Caco-2 (cell line): ENCODE results near the gene NTN1. TPM values are rescaled to one million over a fixed set of nuclear protein-coding genes. Genes with fewer than 3 reads are reported as not detected.

ENCODE experiments used
- BruUV-seq: library from RNA; stranded (reverse); fragments of 400-500 nt; replicated peaks from 2 replicates; lab custom pipeline; 2021; lab: Mats Ljungman, UMichigan
- CTCF ChIA-PET: fragments of 300-600 bp; sonication (Branson Sonifier 250); formaldehyde crosslinking; loops from one replicate; lab custom pipeline; 2022; ENCODE audit warnings: antibody characterized with exemption; lab: Charles Lee
- POLR2A ChIA-PET: fragments of 300-600 bp; sonication (Branson Sonifier 250); formaldehyde crosslinking; loops from one replicate; lab custom pipeline; 2022; ENCODE audit warnings: antibody characterized with exemption; lab: Charles Lee
- DNase-seq, 2 experiments: peaks; one replicate each; pipeline versions ENCODE4 v3.0.0 to v3.0.0-alpha.2; 2020 to 2022
- H3K27me3 ChIP-seq: replicated peaks from 2 replicates; pipeline ENCODE4 v1.6.0; 2011; ENCODE audit warnings: low read length; ENCODE audit not compliant: control insufficient read depth, insufficient read depth
- H3K36me3 ChIP-seq: 2 replicates; pipeline ENCODE4 v1.5.1; 2011; ENCODE audit warnings: low read length; ENCODE audit not compliant: control insufficient read depth, insufficient read depth
- H3K4me1 ChIP-seq: fragments of 250-450 bp; sonication (Bioruptor Pico); 2 replicates; pipeline ENCODE4 v1.5.1; 2020; ENCODE audit warnings: mild to moderate bottlenecking
- H3K4me3 ChIP-seq: 2 replicates; pipeline ENCODE4 v1.5.1; 2011; ENCODE audit warnings: low read depth, mild to moderate bottlenecking, control low read depth, low read length
- H3K9me3 ChIP-seq: fragments of 250-450 bp; sonication (Bioruptor Pico); 2 replicates; pipeline ENCODE4 v1.5.1; 2020; ENCODE audit warnings: mild to moderate bottlenecking, moderate library complexity
- H3K27ac Mint-ChIP-seq: one replicate; pipeline ENCODE4 v1.8.0; 2022; ENCODE audit warnings: mixed read lengths; ENCODE audit not compliant: unreplicated experiment
- H3K27me3 Mint-ChIP-seq: one replicate; pipeline ENCODE4 v1.8.0; 2022; ENCODE audit warnings: mixed read lengths; ENCODE audit not compliant: insufficient read depth, unreplicated experiment
- H3K36me3 Mint-ChIP-seq: one replicate; pipeline ENCODE4 v1.8.0; 2022; ENCODE audit warnings: mild to moderate bottlenecking, mixed read lengths; ENCODE audit not compliant: insufficient read depth, unreplicated experiment
- H3K4me1 Mint-ChIP-seq: one replicate; pipeline ENCODE4 v1.8.0; 2022; ENCODE audit warnings: low read depth, mixed read lengths; ENCODE audit not compliant: unreplicated experiment
- H3K4me3 Mint-ChIP-seq: one replicate; pipeline ENCODE4 v1.8.0; 2022; ENCODE audit warnings: mild to moderate bottlenecking, moderate library complexity, mixed read lengths; ENCODE audit not compliant: unreplicated experiment
- H3K9me3 Mint-ChIP-seq: one replicate; pipeline ENCODE4 v1.8.0; 2022; ENCODE audit warnings: mixed read lengths; ENCODE audit not compliant: unreplicated experiment
- intact Hi-C: fragments of 100-400 bp; cut with micrococcal nuclease; formaldehyde crosslinking; loops from one replicate; pipeline ENCODE4 v1.10.0; 2022; ENCODE audit not compliant: unreplicated experiment
- total RNA-seq: library from RNA; stranded (reverse); gene quantifications from 2 replicates; pipeline ENCODE4 v1.2.3, GENCODE V29; 2022
- TF ChIP-seq, protein P1 (sequence below), 2 experiments: fragments of 200-600 bp in 1 of 2; IDR thresholded peaks; 1 replicate in 1 of 2; 2 replicates in 1 of 2; pipeline versions ENCODE4 v1.5.1 to v1.8.0; 2011 to 2022; ENCODE audit warnings: antibody characterized with exemption in 1 of 2, control low read depth in 1 of 2, inconsistent platforms in 1 of 2, low read depth in 1 of 2, low read length in 1 of 2, mild to moderate bottlenecking in 1 of 2, moderate library complexity in 1 of 2; ENCODE audit not compliant: insufficient read depth in 1 of 2, severe bottlenecking in 1 of 2, unreplicated experiment in 1 of 2

NTN1 gene
- total RNA-seq, 1 experiment from 2014 or later = 0.88 TPM

DNA sequence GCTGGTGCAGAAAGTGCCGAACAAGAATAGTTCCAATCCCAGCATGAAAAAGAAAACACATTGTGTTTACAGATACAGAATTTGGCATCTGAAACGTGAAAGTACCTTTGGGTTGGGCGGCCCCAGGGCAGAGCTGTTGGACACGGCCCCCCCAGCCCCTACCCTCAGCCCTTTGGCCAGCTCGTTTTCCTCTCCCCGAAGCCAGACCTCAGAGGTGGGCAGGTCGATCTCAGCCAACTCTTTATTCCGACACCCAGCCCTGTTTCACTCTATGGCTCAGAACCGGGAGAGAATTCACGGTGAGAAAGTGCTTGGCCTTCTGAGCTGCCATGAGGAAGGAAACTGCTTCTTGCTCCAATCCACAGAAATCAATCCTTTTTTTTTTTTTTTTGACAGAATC is 11.3 kb downstream of the NTN1 start:
- ChIA-PET POLR2A (no interaction called here), CTCF (no interaction called here)
- BruUV-seq = no TSS peak
- peaks cover 8% of the 10 kb centered on the region for H3K4me1 Mint-ChIP-seq
- H3K36me3 ChIP-seq = no peaks in the 10 kb centered on the region
- peaks cover 8% of the 10 kb centered on the region for H3K9me3 Mint-ChIP-seq
- DNase-seq = no peak
- H3K4me1 ChIP-seq = no peaks in the 10 kb centered on the region
- H3K27me3 Mint-ChIP-seq = no peaks in the 10 kb centered on the region
- TF ChIP-seq, protein P1, sequence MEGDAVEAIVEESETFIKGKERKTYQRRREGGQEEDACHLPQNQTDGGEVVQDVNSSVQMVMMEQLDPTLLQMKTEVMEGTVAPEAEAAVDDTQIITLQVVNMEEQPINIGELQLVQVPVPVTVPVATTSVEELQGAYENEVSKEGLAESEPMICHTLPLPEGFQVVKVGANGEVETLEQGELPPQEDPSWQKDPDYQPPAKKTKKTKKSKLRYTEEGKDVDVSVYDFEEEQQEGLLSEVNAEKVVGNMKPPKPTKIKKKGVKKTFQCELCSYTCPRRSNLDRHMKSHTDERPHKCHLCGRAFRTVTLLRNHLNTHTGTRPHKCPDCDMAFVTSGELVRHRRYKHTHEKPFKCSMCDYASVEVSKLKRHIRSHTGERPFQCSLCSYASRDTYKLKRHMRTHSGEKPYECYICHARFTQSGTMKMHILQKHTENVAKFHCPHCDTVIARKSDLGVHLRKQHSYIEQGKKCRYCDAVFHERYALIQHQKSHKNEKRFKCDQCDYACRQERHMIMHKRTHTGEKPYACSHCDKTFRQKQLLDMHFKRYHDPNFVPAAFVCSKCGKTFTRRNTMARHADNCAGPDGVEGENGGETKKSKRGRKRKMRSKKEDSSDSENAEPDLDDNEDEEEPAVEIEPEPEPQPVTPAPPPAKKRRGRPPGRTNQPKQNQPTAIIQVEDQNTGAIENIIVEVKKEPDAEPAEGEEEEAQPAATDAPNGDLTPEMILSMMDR (IDR thresholded peaks at IDR 0.05; ENCODE audit: insufficient read depth in 1 of 2, low read depth in 1 of 2, low read length in 1 of 2, severe bottlenecking in 1 of 2, unreplicated experiment in 1 of 2) = no peak
- no peak overlapping the region for H3K27ac Mint-ChIP-seq
- no peaks in the 10 kb centered on the region for H3K36me3 Mint-ChIP-seq
- H3K27me3 ChIP-seq = no peaks in the 10 kb centered on the region
- no peak overlapping the region for H3K4me3 Mint-ChIP-seq
- no peaks in the 10 kb centered on the region for H3K9me3 ChIP-seq
- intact Hi-C loops = no loop called here
- H3K4me3 ChIP-seq = no peak overlapping the region

DNA sequence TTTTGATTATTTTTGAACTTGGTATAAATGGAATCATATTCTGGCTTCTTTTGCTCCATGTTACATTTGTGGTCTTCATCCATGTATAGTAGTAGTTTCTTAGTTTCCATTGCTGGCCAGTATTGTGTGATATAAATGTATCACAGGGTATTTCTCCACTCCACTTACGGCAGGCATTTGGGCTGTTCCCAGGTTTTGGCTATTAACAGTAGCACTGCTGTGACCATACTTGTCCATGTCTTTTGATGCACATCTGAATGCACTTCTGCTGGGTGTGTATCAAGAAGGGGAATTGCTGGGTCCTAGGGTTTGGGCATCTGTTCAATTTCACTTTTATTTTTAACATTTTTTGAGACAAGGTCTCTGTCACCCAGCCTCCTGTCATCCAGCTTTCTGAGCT is 13.9 kb downstream of the NTN1 start:
- peaks cover 18% of the 10 kb centered on the region for H3K9me3 Mint-ChIP-seq
- Histone ChIP-seq H3K9me3 (no peaks in the 10 kb centered on the region), H3K4me3 (no peak overlapping the region), H3K36me3 (no peaks in the 10 kb centered on the region), H3K27me3 (no peaks in the 10 kb centered on the region), H3K4me1 (no peaks in the 10 kb centered on the region)
- TF ChIP-seq, protein P1 (IDR thresholded peaks at IDR 0.05; ENCODE audit: insufficient read depth in 1 of 2, low read depth in 1 of 2, low read length in 1 of 2, severe bottlenecking in 1 of 2, unreplicated experiment in 1 of 2) = no peak
- BruUV-seq = no TSS peak
- POLR2A ChIA-PET = no interaction called here
- CTCF ChIA-PET = no interaction called here
- intact Hi-C loops = no loop called here
- no peaks in the 10 kb centered on the region for H3K27me3 Mint-ChIP-seq
- DNase-seq = no peak
- H3K27ac Mint-ChIP-seq = no peak overlapping the region
- no peaks in the 10 kb centered on the region for H3K36me3 Mint-ChIP-seq
- H3K4me1 Mint-ChIP-seq = peaks cover 15% of the 10 kb centered on the region
- H3K4me3 Mint-ChIP-seq = no peak overlapping the region

DNA sequence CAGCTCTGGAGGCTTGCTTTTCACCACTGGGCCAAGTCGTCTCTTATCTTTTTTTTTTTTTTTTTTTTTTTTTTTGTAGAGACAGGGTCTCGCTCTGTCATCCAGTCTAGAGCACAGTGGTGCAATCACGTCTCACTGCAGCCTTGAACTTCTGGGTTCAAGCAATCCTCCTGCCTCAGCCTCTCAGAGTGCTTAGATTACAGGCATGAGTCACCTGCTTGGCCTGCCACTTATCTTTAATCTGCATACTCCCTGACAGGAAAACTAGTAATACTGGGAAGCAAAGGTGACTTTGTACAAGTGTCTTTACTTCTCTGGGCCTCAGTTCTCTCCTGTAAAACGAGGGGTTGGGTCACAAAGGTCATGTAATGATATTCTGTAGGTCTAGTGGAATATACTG is 15.0 kb downstream of the NTN1 start:
- TF ChIP-seq, protein P1 (IDR thresholded peaks at IDR 0.05; ENCODE audit: insufficient read depth in 1 of 2, low read depth in 1 of 2, low read length in 1 of 2, severe bottlenecking in 1 of 2, unreplicated experiment in 1 of 2) = no peak
- no TSS peak for BruUV-seq
- Histone ChIP-seq H3K27me3 (no peaks in the 10 kb centered on the region), H3K9me3 (no peaks in the 10 kb centered on the region), H3K4me3 (no peak overlapping the region), H3K36me3 (no peaks in the 10 kb centered on the region), H3K4me1 (no peaks in the 10 kb centered on the region)
- DNase-seq = no peak
- CTCF ChIA-PET = no interaction called here
- Mint-ChIP-seq H3K27me3 (no peaks in the 10 kb centered on the region), H3K4me3 (no peak overlapping the region), H3K27ac (no peak overlapping the region), H3K36me3 (no peaks in the 10 kb centered on the region), H3K4me1 (peaks cover 15% of the 10 kb centered on the region), H3K9me3 (peaks cover 18% of the 10 kb centered on the region)
- POLR2A ChIA-PET = no interaction called here
- intact Hi-C loops = no loop called here
